Breast epithelium (tissue), 4 donors: Measurements from ENCODE around the gene PCSK5. TPM values are rescaled to one million over a fixed set of nuclear protein-coding genes. Genes with fewer than 3 reads are reported as not detected.
"Not testable (repeated sequence)": the region's sequence is repeated elsewhere in the genome, so short reads cannot be mapped to it uniquely, and the experiment has no call there.

Experiments used
- DNase-seq, 2 donors: peaks; one replicate each; pipeline ENCODE4 v3.0.0-alpha.2; 2019; ENCODE audit warnings: low spot score in 2 of 2
- H3K27ac ChIP-seq, 2 donors: fragments of 200-600 bp; sonication (generic) in 1 of 2; one replicate each; pipeline ENCODE4 v1.5.1; 2016 to 2019; ENCODE audit warnings: mild to moderate bottlenecking in 1 of 2
- H3K27me3 ChIP-seq, 2 donors: fragments of 200-600 bp; sonication (generic) in 1 of 2; one replicate each; pipeline versions ENCODE4 v1.5.1 to v1.6.0; 2017 to 2019; ENCODE audit warnings: control low read depth in 1 of 2, mild to moderate bottlenecking in 1 of 2
- H3K36me3 ChIP-seq: fragments of 200-600 bp; one replicate; pipeline ENCODE4 v1.5.1; 2019
- H3K4me1 ChIP-seq, 2 donors: fragments of 200-600 bp; sonication (generic); one replicate each; pipeline ENCODE4 v1.5.1; 2016 to 2019; ENCODE audit warnings: control low read depth in 1 of 2
- H3K4me3 ChIP-seq, 3 donors: fragments of 200-600 bp; sonication (generic); 1 replicate in 2 of 3; 2 replicates in 1 of 3; pipeline ENCODE4 v1.5.1; 2016 to 2019; ENCODE audit warnings: mild to moderate bottlenecking in 3 of 3, moderate library complexity in 2 of 3
- H3K9me3 ChIP-seq, 2 donors: fragments of 200-600 bp; sonication (generic) in 1 of 2; one replicate each; pipeline ENCODE4 v1.5.1; 2016 to 2019; ENCODE audit warnings: control low read depth in 1 of 2
- POLR2A ChIP-seq: fragments of 450-650 bp; IDR thresholded peaks from one replicate; pipeline ENCODE4 v1.6.1; 2016; ENCODE audit warnings: antibody characterized with exemption, mild to moderate bottlenecking, moderate library complexity
- POLR2AphosphoS5 ChIP-seq, 3 donors: sonication (generic); formaldehyde crosslinking; IDR thresholded peaks; one replicate each; pipeline ENCODE4 v1.6.1; 2017; ENCODE audit warnings: antibody characterized with exemption in 3 of 3
- intact Hi-C: fragments of 100-400 bp; cut with DNase I; formaldehyde crosslinking; loops from one replicate; pipeline ENCODE4 v1.15.1; 2023; ENCODE audit warnings: low total_unique reads
- total RNA-seq, 3 donors: library from RNA; depleted of rRNA; stranded (reverse); fragments of >200 nt; gene quantifications; one replicate each; pipeline ENCODE4 v1.1.0, GENCODE V29; 2016
- TF ChIP-seq, protein P1 (sequence below), 3 donors: fragments of 450-650 bp; IDR thresholded peaks; one replicate each; pipeline ENCODE4 v1.5.1; 2016 to 2017; ENCODE audit warnings: antibody characterized with exemption in 3 of 3, mild to moderate bottlenecking in 3 of 3, moderate library complexity in 3 of 3

The PCSK5 gene
- total RNA-seq, 3 donors from 2014 or later: 12.7 to 21.0 (median 19.0) TPM

DNA sequence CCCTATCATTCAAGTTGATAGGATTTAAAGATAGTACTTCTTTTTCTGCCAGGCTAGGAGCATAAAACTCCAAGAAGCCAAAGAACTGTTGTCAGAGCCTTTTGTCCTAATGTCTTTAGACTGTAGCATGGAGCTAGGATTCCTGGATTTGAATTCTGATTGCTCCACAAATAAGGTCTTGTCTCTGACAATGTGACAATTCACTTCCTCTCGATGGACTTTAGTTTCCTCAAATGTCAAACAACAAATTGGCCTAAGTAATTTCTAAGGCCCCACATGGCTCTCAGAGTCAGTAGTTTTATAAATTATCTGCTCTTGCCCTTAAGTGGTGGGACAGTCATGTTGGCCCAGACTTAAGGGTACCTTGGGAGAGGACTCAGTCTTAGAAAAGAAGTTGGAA lies 467.1 kb downstream of the PCSK5 start:
- TF ChIP-seq POLR2AphosphoS5 (IDR thresholded peaks at IDR 0.05): no peak
- TF ChIP-seq, protein P1, sequence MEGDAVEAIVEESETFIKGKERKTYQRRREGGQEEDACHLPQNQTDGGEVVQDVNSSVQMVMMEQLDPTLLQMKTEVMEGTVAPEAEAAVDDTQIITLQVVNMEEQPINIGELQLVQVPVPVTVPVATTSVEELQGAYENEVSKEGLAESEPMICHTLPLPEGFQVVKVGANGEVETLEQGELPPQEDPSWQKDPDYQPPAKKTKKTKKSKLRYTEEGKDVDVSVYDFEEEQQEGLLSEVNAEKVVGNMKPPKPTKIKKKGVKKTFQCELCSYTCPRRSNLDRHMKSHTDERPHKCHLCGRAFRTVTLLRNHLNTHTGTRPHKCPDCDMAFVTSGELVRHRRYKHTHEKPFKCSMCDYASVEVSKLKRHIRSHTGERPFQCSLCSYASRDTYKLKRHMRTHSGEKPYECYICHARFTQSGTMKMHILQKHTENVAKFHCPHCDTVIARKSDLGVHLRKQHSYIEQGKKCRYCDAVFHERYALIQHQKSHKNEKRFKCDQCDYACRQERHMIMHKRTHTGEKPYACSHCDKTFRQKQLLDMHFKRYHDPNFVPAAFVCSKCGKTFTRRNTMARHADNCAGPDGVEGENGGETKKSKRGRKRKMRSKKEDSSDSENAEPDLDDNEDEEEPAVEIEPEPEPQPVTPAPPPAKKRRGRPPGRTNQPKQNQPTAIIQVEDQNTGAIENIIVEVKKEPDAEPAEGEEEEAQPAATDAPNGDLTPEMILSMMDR (IDR thresholded peaks at IDR 0.05): no peak
- TF ChIP-seq POLR2A: no peak
- intact Hi-C loops: no loop called here
- Histone ChIP-seq H3K9me3 (no peaks in the 10 kb centered on the region), H3K36me3 (no peaks in the 10 kb centered on the region), H3K27ac (no peak overlapping the region), H3K4me1 (no peaks in the 10 kb centered on the region), H3K4me3 (no peak overlapping the region), H3K27me3 (no peaks in the 10 kb centered on the region)
- DNase-seq: no peak

DNA sequence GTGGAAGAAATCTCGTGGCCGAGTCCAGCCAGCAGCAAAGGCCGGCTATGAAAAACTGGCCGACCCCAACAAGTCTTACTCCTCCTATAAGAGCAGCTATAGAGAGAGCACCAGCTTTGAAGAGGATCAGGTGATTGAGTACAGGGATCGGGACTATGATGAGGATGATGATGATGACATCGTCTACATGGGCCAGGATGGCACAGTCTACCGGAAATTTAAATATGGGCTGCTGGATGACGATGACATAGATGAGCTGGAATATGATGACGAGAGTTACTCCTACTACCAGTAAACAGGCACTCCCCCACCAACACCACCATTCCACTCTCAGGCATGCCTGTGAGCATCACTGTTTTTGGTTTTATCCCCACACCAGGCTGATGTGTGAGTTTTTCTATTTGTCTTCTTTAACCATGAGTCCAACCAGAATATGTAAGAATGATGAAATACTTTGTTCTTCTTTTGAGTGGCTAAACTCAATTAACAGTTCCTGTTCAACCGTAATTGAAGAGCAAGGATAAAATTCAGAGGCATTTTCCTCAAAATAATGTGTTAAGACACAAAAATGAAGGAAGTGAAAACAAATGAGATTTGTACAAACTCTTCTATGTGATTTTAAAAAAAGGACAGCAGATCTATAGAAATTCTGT lies 468.3 kb downstream of the PCSK5 start:
- DNase-seq: no peak
- Histone ChIP-seq H3K27me3 (no peaks in the 10 kb centered on the region), H3K4me1 (no peaks in the 10 kb centered on the region), H3K4me3 (no peak overlapping the region), H3K27ac (no peak overlapping the region), H3K36me3 (no peaks in the 10 kb centered on the region), H3K9me3 (no peaks in the 10 kb centered on the region)
- intact Hi-C loops: no loop called here
- TF ChIP-seq POLR2AphosphoS5 (IDR thresholded peaks at IDR 0.05): no peak
- TF ChIP-seq, protein P1 (IDR thresholded peaks at IDR 0.05): no peak
- TF ChIP-seq POLR2A: no peak

DNA sequence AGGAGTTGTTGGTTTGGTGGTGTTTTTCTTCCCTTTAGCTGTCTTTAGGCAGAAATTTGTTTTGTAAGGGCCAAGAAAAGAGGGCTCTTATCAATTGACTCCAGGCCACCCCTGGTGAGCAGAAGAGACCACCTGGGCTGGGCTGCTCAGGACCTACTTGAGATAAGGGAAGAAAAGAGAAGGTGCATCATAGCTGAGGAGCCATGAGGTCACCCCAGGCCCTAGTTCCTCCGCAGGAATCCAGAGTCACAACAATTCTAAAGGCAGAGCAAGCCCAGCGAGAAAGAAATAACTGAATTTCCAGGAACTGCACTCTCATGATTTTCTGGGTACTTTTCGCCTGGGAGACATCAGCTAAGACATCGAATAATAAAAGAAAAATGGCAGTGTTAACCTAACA lies 468.9 kb downstream of the PCSK5 start:
- Histone ChIP-seq H3K27ac (no peak overlapping the region), H3K4me1 (no peaks in the 10 kb centered on the region), H3K4me3 (no peak overlapping the region), H3K36me3 (no peaks in the 10 kb centered on the region), H3K9me3 (no peaks in the 10 kb centered on the region), H3K27me3 (no peaks in the 10 kb centered on the region)
- DNase-seq: no peak
- intact Hi-C loops: no loop called here
- TF ChIP-seq POLR2A: no peak
- TF ChIP-seq POLR2AphosphoS5 (IDR thresholded peaks at IDR 0.05): no peak
- TF ChIP-seq, protein P1 (IDR thresholded peaks at IDR 0.05): no peak

DNA sequence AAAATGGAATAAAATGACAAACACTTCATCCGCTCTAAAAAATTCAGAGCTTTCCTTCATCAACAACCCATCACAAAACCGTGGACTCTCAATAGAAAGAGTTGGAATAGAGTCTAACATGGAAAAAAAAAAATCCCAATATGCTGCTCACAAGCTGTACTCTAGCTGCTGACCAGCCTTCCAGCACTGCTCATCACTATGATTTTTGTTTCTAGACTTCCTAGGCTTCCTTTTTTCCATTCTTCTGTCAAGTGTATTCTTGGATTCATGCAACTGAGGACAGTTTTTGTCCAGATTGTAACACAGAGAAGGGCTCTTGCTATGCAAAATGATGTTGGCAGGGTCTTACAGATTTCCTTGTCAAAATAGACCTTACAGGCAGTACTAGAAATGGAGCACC lies 469.3 kb downstream of the PCSK5 start:
- intact Hi-C loops: no loop called here
- Histone ChIP-seq H3K36me3 (no peaks in the 10 kb centered on the region), H3K4me3 (no peak overlapping the region), H3K9me3 (no peaks in the 10 kb centered on the region), H3K27ac (no peak overlapping the region), H3K27me3 (no peaks in the 10 kb centered on the region), H3K4me1 (no peaks in the 10 kb centered on the region)
- TF ChIP-seq POLR2AphosphoS5 (IDR thresholded peaks at IDR 0.05) (no peak), POLR2A (no peak)
- TF ChIP-seq, protein P1 (IDR thresholded peaks at IDR 0.05): no peak
- DNase-seq: no peak

DNA sequence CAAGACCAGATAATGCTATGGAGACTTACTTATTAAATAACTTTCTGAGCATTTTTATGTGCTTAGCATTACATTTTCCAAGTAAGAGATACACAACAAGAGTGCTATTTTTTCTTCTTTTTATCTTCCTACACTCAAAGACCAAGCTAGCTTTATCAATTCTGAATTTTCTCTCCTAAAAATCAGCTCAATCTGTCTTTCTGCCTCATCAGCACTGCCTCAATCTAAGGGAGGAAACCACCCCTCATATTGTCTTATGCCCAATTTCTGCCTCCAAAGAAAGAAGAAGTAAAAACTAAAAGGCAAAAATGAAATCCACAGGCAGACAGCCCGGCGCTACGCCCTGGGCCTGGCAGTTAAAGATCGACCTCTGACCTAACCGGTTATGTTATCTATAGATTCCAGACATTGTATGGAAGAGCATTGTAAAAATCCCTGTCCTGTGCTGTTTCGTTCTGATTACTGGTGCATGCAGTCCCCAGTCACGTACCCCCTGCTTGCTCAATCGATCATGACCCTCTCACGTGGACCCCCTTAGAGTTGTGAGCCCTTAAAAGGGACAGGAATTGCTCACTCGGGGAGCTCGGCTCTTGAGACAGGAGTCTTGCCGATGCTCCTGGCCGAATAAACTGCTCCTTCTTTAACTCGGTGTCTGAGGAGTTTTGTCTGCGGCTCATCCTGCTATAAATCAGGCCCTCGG lies 472.0 kb downstream of the PCSK5 start:
- H3K27ac ChIP-seq, H3K4me1 ChIP-seq, H3K4me3 ChIP-seq, H3K9me3 ChIP-seq, intact Hi-C loops, H3K36me3 ChIP-seq, DNase-seq, H3K27me3 ChIP-seq: not testable (repeated sequence)
